Activated naive CD4-positive, alpha-beta T cell treated with Interleukin-2 at 50 U/mL for 16 hours (primary cell): ENCODE data around the gene ATP4A.

ENCODE experiments used
- DNase-seq: peaks from one replicate; pipeline ENCODE4 v3.0.0-alpha.2; 2020

ATP4A gene

GRCh38 chr19:35549174-35549788 lies 14.2 kb downstream of the ATP4A start:
- DNase-seq: peak; percentile 48

GRCh38 chr19:35546532-35546931 lies 16.9 kb downstream of the ATP4A start:
- no peak for DNase-seq

GRCh38 chr19:35545855-35546381 lies 17.5 kb downstream of the ATP4A start:
- DNase-seq: peak; percentile 71

GRCh38 chr19:35545001-35545854 lies 18.2 kb downstream of the ATP4A start, which contains the start of gene TMEM147:
Gene TMEM147 (plus strand): TSS chr19:35545626. CDS start chr19:35545740, 114 bp downstream.
- DNase-seq: peak; percentile 83

GRCh38 chr19:35544110-35544802 lies 19.2 kb downstream of the ATP4A start:
- no peak for DNase-seq

GRCh38 chr19:35543280-35544109 lies 20.0 kb downstream of the ATP4A start:
- no peak for DNase-seq

GRCh38 chr19:35542209-35542608 lies 21.2 kb downstream of the ATP4A start:
- DNase-seq: no peak

GRCh38 chr19:35540356-35540927 lies 23.0 kb downstream of the ATP4A start:
- DNase-seq: no peak

- no peak for DNase-seq
Measured at GRCh38 chr19:35539850-35540249, 23.6 kb downstream of the ATP4A start.

GRCh38 chr19:35539314-35539713 lies 24.1 kb downstream of the ATP4A start:
- no peak for DNase-seq

- DNase-seq: no peak
Measured at GRCh38 chr19:35534803-35535480, 28.5 kb downstream of the ATP4A start.

GRCh38 chr19:35533822-35534392 lies 29.6 kb downstream of the ATP4A start:
- DNase-seq: peak; percentile 7

- no peak for DNase-seq
Measured at GRCh38 chr19:35533201-35533821, 30.1 kb downstream of the ATP4A start, which contains the start of gene GAPDHS. Gene GAPDHS (plus strand): TSS chr19:35533456. CDS start chr19:35533528, 72 bp downstream.

GRCh38 chr19:35531291-35531690 lies 32.2 kb downstream of the ATP4A start:
- DNase-seq: no peak

- no peak for DNase-seq
Measured at GRCh38 chr19:35529241-35530218, 33.9 kb downstream of the ATP4A start.

GRCh38 chr19:35528218-35529038 lies 35.0 kb downstream of the ATP4A start, which contains the start of gene SBSN:
Gene SBSN (minus strand): TSS chr19:35528311. CDS start chr19:35528281, 30 bp downstream.
- DNase-seq: no peak

- no peak for DNase-seq
Measured at GRCh38 chr19:35525873-35526272, 37.6 kb downstream of the ATP4A start.

- no peak for DNase-seq
Measured at GRCh38 chr19:35524181-35524837, 39.1 kb downstream of the ATP4A start.
